ENCODE results near the gene CEP83. TPM values are rescaled to one million over a fixed set of nuclear protein-coding genes. Genes with fewer than 3 reads are reported as not detected.

The CEP83 gene
- total RNA-seq, 1 experiment from 2014 or later = 19.2 TPM

DNA sequence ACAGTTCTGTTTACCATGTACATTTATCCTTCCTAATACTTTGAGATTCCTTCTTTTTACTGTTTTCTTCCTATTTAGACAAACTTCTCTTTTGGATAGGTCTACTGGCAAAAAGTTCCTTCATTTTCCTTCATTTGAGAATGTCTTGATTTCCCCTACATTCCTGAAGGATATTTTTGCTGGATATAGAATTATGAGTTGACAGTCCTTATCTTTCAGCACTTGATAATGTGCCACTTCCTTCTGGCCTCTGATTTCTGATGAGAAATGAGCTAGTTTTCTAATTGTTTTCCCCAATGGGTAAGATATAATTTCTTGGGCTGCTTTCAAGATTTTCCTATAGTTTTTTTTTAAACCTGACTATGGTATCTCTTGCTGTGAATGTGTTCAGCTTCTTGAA, 75.6 kb downstream of the CEP83 start:
- DNase-seq (ENCODE audit: low read depth, low spot score) = no peak
- H3K27ac ChIP-seq (ENCODE audit: low read depth, low read length) = no peak overlapping the region
- peaks cover 0 to 5% of the 10 kb centered on the region in 2 experiments; a peak in 2 of 4 replicates for H3K4me1 ChIP-seq (ENCODE audit: control insufficient read depth in 1 of 2, insufficient read depth in 2 of 2, low read length in 2 of 2)
- H3K27me3 ChIP-seq (ENCODE audit: insufficient read depth, low read length) = no peaks in the 10 kb centered on the region
- H3K4me2 ChIP-seq (ENCODE audit: low read length) = no peak overlapping the region
- RAD21 ChIA-PET (ENCODE audit: low non-redundant PET in 1 of 2, low total read pairs in 2 of 2, uncharacterized antibody in 2 of 2, unreplicated experiment in 2 of 2) = no interaction called here
- intact Hi-C loops (cut with micrococcal nuclease) = no loop called here
- BruUV-seq (replicated peaks) = no TSS peak
- H3K36me3 ChIP-seq (ENCODE audit: control insufficient read depth in 1 of 2, insufficient read depth in 2 of 2, low read length in 2 of 2) = peaks cover 0 to 13% of the 10 kb centered on the region in 2 experiments; a peak in 1 of 4 replicates
- no peaks in the 10 kb centered on the region; a peak in 1 of 4 replicates for H3K9me3 ChIP-seq (ENCODE audit: control insufficient read depth in 1 of 2, insufficient read depth in 1 of 2, low read depth in 1 of 2, low read length in 2 of 2)
- CTCF ChIA-PET = no interaction called here
- TF ChIP-seq POLR2A (IDR thresholded peaks at IDR 0.05; ENCODE audit: borderline replicate concordance, extremely low read depth, insufficient read depth, insufficient read length) (no peak), EZH2phosphoT487 (IDR thresholded peaks at IDR 0.05; ENCODE audit: borderline replicate concordance) (no peak), CBX3 (IDR thresholded peaks at IDR 0.05; ENCODE audit: low read depth) (no peak), ATF3 (IDR thresholded peaks at IDR 0.05) (no peak), YY1 (IDR thresholded peaks at IDR 0.05; ENCODE audit: extremely low read depth, insufficient replicate concordance, low read depth, low read length) (no peak), EZH2 (IDR thresholded peaks at IDR 0.05) (no peak), SIN3A (IDR thresholded peaks at IDR 0.05; ENCODE audit: low read depth) (no peak), SRF (IDR thresholded peaks at IDR 0.05; ENCODE audit: low read depth) (no peak), TCF7L2 (IDR thresholded peaks at IDR 0.05; ENCODE audit: borderline replicate concordance, extremely low read depth, insufficient read depth, insufficient read length) (no peak), CEBPB (IDR thresholded peaks at IDR 0.05; ENCODE audit: low read depth) (no peak), FOSL1 (IDR thresholded peaks at IDR 0.05; ENCODE audit: low read depth) (no peak), POLR2AphosphoS5 (IDR thresholded peaks at IDR 0.05; ENCODE audit: low read depth, low read length) (no peak)
- TF ChIP-seq, protein P1, sequence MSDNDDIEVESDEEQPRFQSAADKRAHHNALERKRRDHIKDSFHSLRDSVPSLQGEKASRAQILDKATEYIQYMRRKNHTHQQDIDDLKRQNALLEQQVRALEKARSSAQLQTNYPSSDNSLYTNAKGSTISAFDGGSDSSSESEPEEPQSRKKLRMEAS (IDR thresholded peaks at IDR 0.05) = no peak
- TF ChIP-seq, protein P2, sequence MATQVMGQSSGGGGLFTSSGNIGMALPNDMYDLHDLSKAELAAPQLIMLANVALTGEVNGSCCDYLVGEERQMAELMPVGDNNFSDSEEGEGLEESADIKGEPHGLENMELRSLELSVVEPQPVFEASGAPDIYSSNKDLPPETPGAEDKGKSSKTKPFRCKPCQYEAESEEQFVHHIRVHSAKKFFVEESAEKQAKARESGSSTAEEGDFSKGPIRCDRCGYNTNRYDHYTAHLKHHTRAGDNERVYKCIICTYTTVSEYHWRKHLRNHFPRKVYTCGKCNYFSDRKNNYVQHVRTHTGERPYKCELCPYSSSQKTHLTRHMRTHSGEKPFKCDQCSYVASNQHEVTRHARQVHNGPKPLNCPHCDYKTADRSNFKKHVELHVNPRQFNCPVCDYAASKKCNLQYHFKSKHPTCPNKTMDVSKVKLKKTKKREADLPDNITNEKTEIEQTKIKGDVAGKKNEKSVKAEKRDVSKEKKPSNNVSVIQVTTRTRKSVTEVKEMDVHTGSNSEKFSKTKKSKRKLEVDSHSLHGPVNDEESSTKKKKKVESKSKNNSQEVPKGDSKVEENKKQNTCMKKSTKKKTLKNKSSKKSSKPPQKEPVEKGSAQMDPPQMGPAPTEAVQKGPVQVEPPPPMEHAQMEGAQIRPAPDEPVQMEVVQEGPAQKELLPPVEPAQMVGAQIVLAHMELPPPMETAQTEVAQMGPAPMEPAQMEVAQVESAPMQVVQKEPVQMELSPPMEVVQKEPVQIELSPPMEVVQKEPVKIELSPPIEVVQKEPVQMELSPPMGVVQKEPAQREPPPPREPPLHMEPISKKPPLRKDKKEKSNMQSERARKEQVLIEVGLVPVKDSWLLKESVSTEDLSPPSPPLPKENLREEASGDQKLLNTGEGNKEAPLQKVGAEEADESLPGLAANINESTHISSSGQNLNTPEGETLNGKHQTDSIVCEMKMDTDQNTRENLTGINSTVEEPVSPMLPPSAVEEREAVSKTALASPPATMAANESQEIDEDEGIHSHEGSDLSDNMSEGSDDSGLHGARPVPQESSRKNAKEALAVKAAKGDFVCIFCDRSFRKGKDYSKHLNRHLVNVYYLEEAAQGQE (IDR thresholded peaks at IDR 0.05; ENCODE audit: low read depth) = no peak
- no peaks in the 10 kb centered on the region for H3K9me2 ChIP-seq (ENCODE audit: insufficient read depth)
- POLR2A ChIA-PET = no interaction called here
- H3K9ac ChIP-seq (ENCODE audit: low read length) = no peak overlapping the region
- H4K20me1 ChIP-seq (ENCODE audit: insufficient read depth) = no peaks in the 10 kb centered on the region
- H3K79me2 ChIP-seq (ENCODE audit: insufficient read depth, low read length) = peaks cover 6% of the 10 kb centered on the region
- H2AFZ ChIP-seq (ENCODE audit: low read depth, low read length, poor library complexity, severe bottlenecking) = no peak overlapping the region
- H3K4me3 ChIP-seq (replicated peaks in 1 of 2; ENCODE audit: low read depth in 1 of 2, low read length in 2 of 2) = no peak overlapping the region
- no peak for ATAC-seq

All from HCT116 (cell line).